ENCODE results near the gene SCT. TPM values are rescaled to one million over a fixed set of nuclear protein-coding genes. Genes with fewer than 3 reads are reported as not detected.

SCT gene
- not detected for total RNA-seq

GRCh38 chr11:626475-627307, at the start of gene SCT:
Gene SCT, minus strand, starts transcription at chr11:627181. Its CDS starts 38 bp downstream, at chr11:627143.

GRCh38 chr11:636511-637332, 9.7 kb upstream of the SCT start, which contains the start of gene DRD4:
Gene DRD4, plus strand, starts transcription at chr11:637269. Its CDS starts 36 bp downstream, at chr11:637305.

GRCh38 chr11:624705-625635, 2.0 kb downstream of the SCT start, which contains the start of gene CDHR5:
Gene CDHR5, minus strand, starts transcription at chr11:624955. Its CDS starts 53 bp downstream, at chr11:624902.

GRCh38 chr11:615504-616319, 11.3 kb downstream of the SCT start, which contains the start of gene IRF7:
Gene IRF7, minus strand, starts transcription at chr11:615950. Its CDS starts 586 bp downstream, at chr11:615364.

Other genes starting within 250 kb of the SCT start
- 1 to 10 TPM; 1.3 to 1.4 TPM for gene PKP3, start 233.0 kb downstream of the SCT start, total RNA-seq
- 10 to 100 TPM; 29.6 to 54.7 TPM for gene SIGIRR, start 212.2 kb downstream of the SCT start, total RNA-seq
- under 1 TPM in 1 of 2 donors, not detected in 1; under 0.01 TPM for gene ANO9, start 185.2 kb downstream of the SCT start, total RNA-seq
- gene PTDSS2, start 176.9 kb downstream of the SCT start, total RNA-seq, result 10 to 100 TPM; 38.9 to 44.0 TPM
- 100 to 1,000 TPM; 203 to 262 TPM for gene RNH1, start 119.9 kb downstream of the SCT start, total RNA-seq
- 10 to 100 TPM; 29.6 to 64.6 TPM for gene HRAS, start 91.6 kb downstream of the SCT start, total RNA-seq
- gene LRRC56, start 89.7 kb downstream of the SCT start, total RNA-seq, result under 1 TPM; under 0.01 to 0.33 TPM
- gene LMNTD2, start 66.4 kb downstream of the SCT start, total RNA-seq, result 1 to 10 TPM in 1 of 2 donors, under 1 TPM in 1; 0.67 to 1.4 TPM
- gene RASSF7, start 66.2 kb downstream of the SCT start, total RNA-seq, result 1 to 10 TPM; 2.1 to 7.3 TPM
- 10 to 100 TPM; 21.7 to 32.3 TPM for gene PHRF1, start 50.7 kb downstream of the SCT start, total RNA-seq
- 100 to 1,000 TPM; 148 to 177 TPM for gene IRF7, start 11.2 kb downstream of the SCT start, total RNA-seq
- gene CDHR5, start 2.2 kb downstream of the SCT start, total RNA-seq, result not detected
- gene DRD4, start 10.1 kb upstream of the SCT start, total RNA-seq, result not detected
- 10 to 100 TPM; 39.3 to 53.7 TPM for gene DEAF1, start 68.0 kb upstream of the SCT start, total RNA-seq
- 10 to 100 TPM in 1 of 2 donors, 1 to 10 TPM in 1; 7.0 to 15.1 TPM for gene TMEM80, start 68.6 kb upstream of the SCT start, total RNA-seq
- gene EPS8L2, start 79.0 kb upstream of the SCT start, total RNA-seq, result 10 to 100 TPM; 26.3 to 30.6 TPM
- 100 to 1,000 TPM; 249 to 377 TPM for gene TALDO1, start 120.3 kb upstream of the SCT start, total RNA-seq
- 10 to 100 TPM; 34.0 to 42.0 TPM for gene GATD1, start 150.3 kb upstream of the SCT start, total RNA-seq
- gene CEND1, start 162.9 kb upstream of the SCT start, total RNA-seq, result not detected
- gene SLC25A22, start 171.1 kb upstream of the SCT start, total RNA-seq, result 10 to 100 TPM in 1 of 2 donors, 1 to 10 TPM in 1; 8.6 to 24.3 TPM
- gene PIDD1, start 178.1 kb upstream of the SCT start, total RNA-seq, result 1 to 10 TPM; 5.9 to 7.3 TPM
- 100 to 1,000 TPM; 243 to 415 TPM for gene RPLP2, start 182.8 kb upstream of the SCT start, total RNA-seq
- gene PNPLA2, start 191.7 kb upstream of the SCT start, total RNA-seq, result 10 to 100 TPM; 20.0 to 21.0 TPM
- under 1 TPM in 1 of 2 donors, not detected in 1; 0.67 TPM for gene CRACR2B, start 200.7 kb upstream of the SCT start, total RNA-seq
- 100 to 1,000 TPM; 125 to 137 TPM for gene CD151, start 205.8 kb upstream of the SCT start, total RNA-seq
- 100 to 1,000 TPM in 1 of 2 donors, 10 to 100 TPM in 1; 76.7 to 109 TPM for gene POLR2L, start 215.3 kb upstream of the SCT start, total RNA-seq
- gene TSPAN4, start 215.7 kb upstream of the SCT start, total RNA-seq, result 100 to 1,000 TPM; 119 to 179 TPM

Measured in melanocyte of skin (primary cell).